Effector memory CD4-positive, alpha-beta T cell (primary cell): ENCODE results near the gene RAB3GAP2.
"Not testable (repeated sequence)": the region's sequence is repeated elsewhere in the genome, so short reads cannot be mapped to it uniquely, and the experiment has no call there.

Experiments
- DNase-seq, 3 donors: peaks; one replicate each; pipeline ENCODE4 v3.0.0-alpha.2; 2020
- H3K27ac ChIP-seq: 2 replicates; pipeline ENCODE4 v1.7.0; 2013; ENCODE audit warnings: mild to moderate bottlenecking, low read length, moderate library complexity; ENCODE audit not compliant: insufficient read depth, poor library complexity, severe bottlenecking
- H3K27me3 ChIP-seq: replicated peaks from 2 replicates; pipeline ENCODE4 v1.7.0; 2013; ENCODE audit warnings: mild to moderate bottlenecking, low read length; ENCODE audit not compliant: insufficient read depth, control insufficient read depth, poor library complexity, severe bottlenecking
- H3K36me3 ChIP-seq: 2 replicates; pipeline ENCODE4 v1.7.0; 2013; ENCODE audit warnings: mild to moderate bottlenecking, low read length, moderate library complexity; ENCODE audit not compliant: control insufficient read depth, insufficient read depth
- H3K4me1 ChIP-seq: 2 replicates; pipeline ENCODE4 v1.7.0; 2013; ENCODE audit warnings: low read length, mild to moderate bottlenecking; ENCODE audit not compliant: control insufficient read depth, insufficient read depth, poor library complexity, severe bottlenecking
- H3K4me3 ChIP-seq: 2 replicates; pipeline ENCODE4 v1.7.0; 2013; ENCODE audit warnings: low read length, low read depth, mild to moderate bottlenecking; ENCODE audit not compliant: insufficient read depth, poor library complexity, severe bottlenecking
- H3K9me3 ChIP-seq: 2 replicates; pipeline ENCODE4 v1.7.0; 2013; ENCODE audit warnings: mild to moderate bottlenecking, low read length, moderate library complexity; ENCODE audit not compliant: control insufficient read depth

The RAB3GAP2 gene

GRCh38 chr1:220227393-220227792, 44.9 kb downstream of the RAB3GAP2 start:
- no peaks in the 10 kb centered on the region for H3K4me1 ChIP-seq
- DNase-seq = no peak
- H3K36me3 ChIP-seq = peaks cover 9% of the 10 kb centered on the region
- no peaks in the 10 kb centered on the region for H3K27me3 ChIP-seq
- H3K4me3 ChIP-seq = no peak overlapping the region
- no peaks in the 10 kb centered on the region for H3K9me3 ChIP-seq
- H3K27ac ChIP-seq = no peak overlapping the region

GRCh38 chr1:220226752-220227151, 45.5 kb downstream of the RAB3GAP2 start:
- H3K4me3 ChIP-seq = no peak overlapping the region
- H3K27me3 ChIP-seq = no peaks in the 10 kb centered on the region
- peaks cover 7% of the 10 kb centered on the region for H3K36me3 ChIP-seq
- no peaks in the 10 kb centered on the region for H3K4me1 ChIP-seq
- no peak for DNase-seq
- H3K9me3 ChIP-seq = no peaks in the 10 kb centered on the region
- H3K27ac ChIP-seq = no peak overlapping the region

GRCh38 chr1:220225957-220226356, 46.3 kb downstream of the RAB3GAP2 start:
- no peak overlapping the region for H3K27ac ChIP-seq
- H3K36me3 ChIP-seq = peaks cover 3% of the 10 kb centered on the region
- no peak for DNase-seq
- H3K27me3 ChIP-seq = no peaks in the 10 kb centered on the region
- H3K4me1 ChIP-seq = no peaks in the 10 kb centered on the region
- H3K9me3 ChIP-seq = no peaks in the 10 kb centered on the region
- no peak overlapping the region for H3K4me3 ChIP-seq

GRCh38 chr1:220224611-220225124, 47.6 kb downstream of the RAB3GAP2 start:
- DNase-seq = no peak
- Histone ChIP-seq H3K27me3 (no peaks in the 10 kb centered on the region), H3K9me3 (no peaks in the 10 kb centered on the region), H3K4me3 (no peak overlapping the region), H3K27ac (no peak overlapping the region), H3K36me3 (no peaks in the 10 kb centered on the region), H3K4me1 (no peaks in the 10 kb centered on the region)

DNA sequence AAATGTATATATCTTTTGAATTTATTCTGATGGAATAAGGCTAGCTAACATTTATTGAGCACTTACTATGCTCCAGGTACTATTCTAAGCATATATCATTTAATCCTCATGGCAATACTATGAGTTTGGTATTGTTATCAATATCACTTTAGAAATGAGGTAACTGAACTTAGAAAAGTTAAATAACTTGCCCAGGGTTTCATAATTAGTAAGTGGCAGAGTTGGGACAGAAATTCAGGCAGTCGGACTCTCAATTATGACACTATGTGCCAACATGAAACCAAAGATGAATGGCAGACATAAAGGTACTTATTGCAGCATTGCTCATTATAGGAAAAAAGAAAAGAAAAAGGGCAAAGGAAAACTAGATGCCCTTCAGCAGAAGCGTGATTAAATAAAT, 48.2 kb downstream of the RAB3GAP2 start:
- H3K9me3 ChIP-seq = no peaks in the 10 kb centered on the region
- no peak overlapping the region for H3K4me3 ChIP-seq
- no peak for DNase-seq
- no peak overlapping the region for H3K27ac ChIP-seq
- H3K4me1 ChIP-seq = no peaks in the 10 kb centered on the region
- no peaks in the 10 kb centered on the region for H3K27me3 ChIP-seq
- H3K36me3 ChIP-seq = no peaks in the 10 kb centered on the region

- Histone ChIP-seq H3K4me1 (no peaks in the 10 kb centered on the region), H3K4me3 (no peak overlapping the region), H3K27ac (no peak overlapping the region), H3K36me3 (no peaks in the 10 kb centered on the region), H3K27me3 (no peaks in the 10 kb centered on the region), H3K9me3 (no peaks in the 10 kb centered on the region)
- DNase-seq = no peak
These were observed 49.3 kb downstream of the RAB3GAP2 start for GRCh38 chr1:220222939-220223338.

DNA sequence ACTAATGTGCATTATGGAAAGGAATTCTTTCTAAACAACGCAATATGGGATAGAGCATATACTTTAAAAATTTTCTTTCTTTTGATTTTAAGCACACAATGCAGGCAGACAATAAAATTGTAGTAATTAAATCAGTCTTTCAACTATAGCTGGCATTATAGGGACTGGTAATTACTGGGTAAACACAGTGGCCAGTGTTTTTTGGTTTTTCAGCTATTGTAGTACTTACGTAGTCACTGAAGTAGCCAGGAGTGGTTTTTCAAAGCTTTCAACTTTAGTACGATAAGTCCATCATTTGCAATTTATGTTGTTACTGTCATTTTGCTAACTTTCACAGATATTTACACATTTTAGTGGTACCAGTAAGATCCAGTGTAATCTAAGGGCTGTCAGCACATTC, 50.6 kb downstream of the RAB3GAP2 start:
- no peaks in the 10 kb centered on the region for H3K4me1 ChIP-seq

GRCh38 chr1:220221269-220221668, 51.0 kb downstream of the RAB3GAP2 start:
- Histone ChIP-seq H3K9me3 (no peaks in the 10 kb centered on the region), H3K27ac (no peak overlapping the region), H3K4me3 (no peak overlapping the region)

More for the DNA sequence above, 50.6 kb downstream of the RAB3GAP2 start:
- no peak for DNase-seq
- H3K9me3 ChIP-seq = no peaks in the 10 kb centered on the region
- H3K27me3 ChIP-seq = no peaks in the 10 kb centered on the region
- H3K27ac ChIP-seq = no peak overlapping the region
- no peaks in the 10 kb centered on the region for H3K36me3 ChIP-seq
- no peak overlapping the region for H3K4me3 ChIP-seq

DNA sequence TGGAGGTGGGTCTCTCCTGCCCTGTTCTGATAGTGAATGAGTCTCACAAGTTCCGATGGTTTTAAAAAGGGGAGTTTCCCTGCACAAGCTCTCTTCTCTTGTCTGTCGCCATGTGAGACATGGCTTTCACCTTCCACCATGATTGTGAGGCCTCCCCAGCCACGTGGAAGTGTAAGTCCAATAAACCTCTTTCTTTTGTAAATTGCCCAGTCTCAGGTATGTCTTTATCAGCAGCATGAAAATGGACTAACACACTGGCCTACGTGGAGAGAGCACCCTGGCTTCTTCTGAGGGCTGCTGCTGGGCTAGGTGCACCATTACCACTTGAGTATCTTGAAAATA, 51.6 kb downstream of the RAB3GAP2 start:
- H3K27ac ChIP-seq, H3K4me1 ChIP-seq, DNase-seq, H3K27me3 ChIP-seq, H3K36me3 ChIP-seq, H3K9me3 ChIP-seq, H3K4me3 ChIP-seq: not testable (repeated sequence)

More at GRCh38 chr1:220221269-220221668, 51.0 kb downstream of the RAB3GAP2 start:
- no peaks in the 10 kb centered on the region for H3K4me1 ChIP-seq
- no peak for DNase-seq
- no peaks in the 10 kb centered on the region for H3K36me3 ChIP-seq
- H3K27me3 ChIP-seq = no peaks in the 10 kb centered on the region

DNA sequence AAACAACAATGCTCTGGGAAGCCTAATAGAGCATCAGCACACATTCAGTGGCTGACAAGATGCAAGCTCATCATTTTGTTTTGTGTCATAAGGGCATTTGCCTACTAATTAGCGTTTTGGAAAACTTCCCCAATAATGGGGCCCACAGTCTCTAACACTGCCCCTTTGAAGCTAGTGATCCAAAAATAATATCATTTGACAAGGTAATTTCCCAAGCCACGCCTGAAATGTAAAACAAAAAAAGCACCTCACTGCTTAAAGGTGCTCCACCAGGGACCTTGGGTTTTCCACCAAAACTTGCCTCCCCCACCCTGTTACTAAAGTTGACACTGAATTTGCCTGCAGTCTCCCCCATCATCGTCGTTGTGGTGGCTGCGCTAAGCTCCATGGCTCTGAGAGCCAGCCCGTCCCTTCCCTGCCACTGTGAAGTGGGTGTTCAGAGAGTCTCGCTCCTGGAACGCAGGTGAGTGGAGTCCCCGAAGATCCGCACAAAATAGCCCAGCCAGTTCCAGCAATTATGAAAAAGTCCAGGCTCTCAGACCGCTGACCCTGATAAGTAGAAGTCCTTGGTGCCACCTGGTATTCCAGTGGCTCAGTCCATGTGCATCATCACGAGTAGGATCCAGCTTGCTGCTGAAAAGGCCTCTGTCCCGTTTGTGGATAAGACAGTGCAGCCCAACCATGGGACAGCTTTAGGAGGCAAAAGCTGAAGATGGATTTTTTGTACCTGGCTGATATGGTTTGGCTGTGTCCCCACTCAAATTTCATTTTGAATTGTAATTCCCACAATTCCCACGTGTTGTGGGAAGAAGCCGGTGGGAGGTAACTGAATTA, 52.2 kb downstream of the RAB3GAP2 start:
- no peak overlapping the region for H3K27ac ChIP-seq
- H3K4me3 ChIP-seq = no peak overlapping the region

More for the DNA sequence above, 52.2 kb downstream of the RAB3GAP2 start:
- no peaks in the 10 kb centered on the region for H3K27me3 ChIP-seq
- no peaks in the 10 kb centered on the region for H3K9me3 ChIP-seq
- no peak for DNase-seq
- no peaks in the 10 kb centered on the region for H3K4me1 ChIP-seq
- no peaks in the 10 kb centered on the region for H3K36me3 ChIP-seq
